GM21619 (cell line): ENCODE data around the gene TRMT11.
"Not testable (repeated sequence)": the region's sequence is repeated elsewhere in the genome, so short reads cannot be mapped to it uniquely, and the experiment has no call there.

ENCODE experiments used
- ATAC-seq: cut with Tn5 transposase; IDR thresholded peaks from one replicate; pipeline ENCODE4 v1.9.1; 2021; ENCODE audit not compliant: unreplicated experiment

Gene TRMT11

DNA sequence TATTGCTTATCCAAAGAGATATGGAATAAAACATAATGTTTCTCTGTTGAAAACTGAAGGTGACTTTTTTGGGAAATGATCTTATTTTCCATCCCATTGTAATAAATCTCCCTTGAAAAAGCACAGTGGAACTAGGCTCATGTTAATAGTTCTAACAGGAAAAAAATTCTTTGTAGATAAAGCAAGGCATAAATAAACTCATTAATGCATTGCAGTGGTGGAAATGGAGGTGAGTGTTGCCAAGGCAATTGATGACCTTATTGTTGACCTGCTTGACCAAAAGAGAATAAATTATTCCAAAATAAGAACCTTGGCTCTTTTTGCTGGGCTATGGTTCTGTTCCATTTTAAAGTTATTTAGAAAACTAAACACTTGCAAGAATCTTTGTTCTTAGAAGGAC is 55.2 kb downstream of the TRMT11 start:
- no peak for ATAC-seq

DNA sequence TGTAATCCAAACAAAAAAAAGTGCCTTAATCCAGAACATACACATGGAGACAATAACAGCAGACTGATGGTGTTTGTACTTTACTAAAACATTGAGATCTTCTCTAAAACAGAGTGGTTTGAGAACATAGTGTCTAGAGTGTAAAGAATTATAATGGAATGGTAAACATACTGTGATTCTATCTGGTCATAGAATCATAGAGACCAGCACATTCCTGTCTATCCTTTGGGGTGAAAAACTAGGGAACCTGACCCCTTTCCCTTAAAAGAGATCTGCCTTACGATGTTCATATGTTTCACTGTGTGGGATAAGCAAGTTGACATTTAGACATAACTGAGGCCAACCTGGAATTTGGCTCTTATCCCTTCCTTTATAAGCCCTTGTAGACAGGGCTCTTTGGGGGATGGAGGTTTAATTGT is 55.7 kb downstream of the TRMT11 start:
- no peak for ATAC-seq

DNA sequence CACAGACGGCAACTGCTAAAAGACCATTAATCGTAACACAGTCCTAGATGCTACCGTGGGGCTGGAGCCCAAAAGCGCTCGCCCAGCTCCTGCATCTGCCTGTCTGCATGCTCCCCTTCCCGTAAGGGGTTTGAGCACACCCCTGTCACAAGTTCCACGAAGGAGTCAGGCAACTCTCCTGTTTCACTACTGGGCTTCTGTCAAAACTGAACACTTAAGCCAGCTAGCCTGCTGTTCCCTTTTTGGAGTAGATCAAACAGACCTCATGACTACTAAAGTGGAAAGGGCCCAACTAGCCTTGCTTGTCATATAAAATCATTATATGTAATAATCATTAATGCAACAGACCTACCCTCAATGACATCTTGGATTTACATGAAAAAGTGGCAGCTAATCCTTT is 61.3 kb downstream of the TRMT11 start:
- ATAC-seq: no peak

DNA sequence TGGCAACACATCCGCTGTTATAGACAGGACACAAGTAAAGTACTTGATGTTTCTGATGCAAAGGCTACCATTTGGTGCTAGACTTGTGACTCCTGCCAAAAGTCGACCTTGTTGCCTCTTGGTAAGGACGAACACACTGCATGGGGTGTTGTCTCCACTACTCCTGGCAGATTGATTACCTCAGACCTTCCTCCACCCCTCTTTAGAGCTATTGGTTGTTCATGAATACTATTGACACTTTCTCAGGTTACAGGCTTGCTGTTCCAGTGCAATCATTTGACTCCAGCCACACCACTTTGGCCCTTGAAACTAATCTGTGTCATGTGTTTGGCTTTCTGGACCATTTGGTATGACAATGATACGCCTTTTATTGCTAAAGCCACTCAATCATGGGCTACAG is 62.3 kb downstream of the TRMT11 start:
- no peak for ATAC-seq

- no peak for ATAC-seq
Observed at GRCh38 chr6:126050795-126051194, 64.5 kb downstream of the TRMT11 start.

DNA sequence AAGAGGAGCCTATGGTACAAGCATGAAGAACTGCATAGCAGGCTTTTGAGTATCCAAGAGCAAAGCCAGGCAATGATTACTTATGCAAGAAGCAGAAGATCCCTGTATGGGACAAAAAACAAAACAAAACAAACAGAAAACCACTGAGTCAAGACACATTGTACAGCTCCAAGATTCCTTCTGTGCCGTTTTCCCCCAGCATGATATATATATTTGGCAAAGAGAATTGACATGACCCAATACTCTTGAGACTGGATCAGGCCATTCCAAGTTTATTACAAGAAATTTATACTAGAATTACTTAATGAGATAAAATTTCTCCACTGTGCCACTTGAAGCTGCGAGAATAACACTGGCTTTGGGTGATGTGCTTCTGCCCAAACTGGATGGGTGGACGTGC is 65.5 kb downstream of the TRMT11 start:
- no peak for ATAC-seq

DNA sequence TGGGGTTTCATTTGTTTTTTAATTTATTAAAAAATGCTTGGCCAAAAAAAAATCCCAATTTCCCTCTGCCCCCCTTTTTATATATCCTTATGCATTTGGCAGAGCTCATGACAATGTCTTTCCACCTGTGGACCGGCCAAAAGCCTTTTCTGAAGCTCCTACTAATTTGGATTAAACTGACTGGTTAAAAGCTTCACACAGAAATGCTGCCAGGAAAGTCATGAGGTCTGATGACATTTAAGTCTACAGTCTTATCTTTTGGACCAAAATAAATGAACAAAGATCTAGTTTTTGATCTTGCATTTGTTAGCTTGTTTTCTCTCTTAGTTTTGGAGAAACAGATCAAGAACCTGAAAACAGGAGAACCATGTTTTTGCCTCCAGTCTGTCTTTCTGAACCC is 66.1 kb downstream of the TRMT11 start:
- ATAC-seq: no peak

DNA sequence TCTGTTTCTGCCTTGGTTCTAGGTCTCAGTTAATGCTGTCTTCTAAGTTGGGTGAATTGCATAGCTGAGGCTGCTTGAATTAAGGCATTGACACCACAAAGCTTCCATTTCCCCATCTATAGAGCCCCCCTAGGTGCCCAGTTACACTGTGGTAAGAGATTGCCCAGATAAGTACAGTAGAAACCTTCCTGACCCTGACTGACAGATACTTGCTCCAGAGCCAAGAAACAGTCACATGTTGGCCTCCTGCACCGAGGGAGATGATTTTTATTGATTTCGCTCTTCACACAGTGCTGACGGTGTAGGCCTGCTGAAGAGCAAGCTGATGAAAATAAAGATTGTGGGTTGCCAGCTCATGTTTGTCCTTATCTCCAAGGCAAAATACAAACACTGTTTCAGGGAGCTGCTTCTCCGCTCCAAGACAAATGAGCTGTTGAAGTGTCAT is 67.9 kb downstream of the TRMT11 start:
- no peak for ATAC-seq

DNA sequence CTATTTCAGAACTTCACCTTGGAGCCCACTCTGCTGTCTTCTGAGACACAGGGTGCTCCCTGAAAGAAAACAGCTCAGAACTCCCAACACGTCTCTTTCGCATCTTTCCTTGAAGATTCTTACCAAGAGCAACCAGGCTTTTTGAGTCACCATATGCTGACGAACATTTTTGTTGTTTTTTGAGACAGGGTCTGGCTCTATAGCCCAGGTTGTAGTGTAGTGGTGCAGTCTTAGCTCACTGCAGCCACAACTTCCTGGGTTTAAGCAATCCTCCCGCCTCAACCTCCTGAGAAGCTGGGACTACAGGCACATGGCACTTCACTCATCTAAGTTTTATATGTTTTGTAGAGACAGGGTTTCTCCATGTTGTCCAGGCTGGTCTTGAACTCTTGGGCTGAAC is 68.5 kb downstream of the TRMT11 start:
- ATAC-seq: no peak

DNA sequence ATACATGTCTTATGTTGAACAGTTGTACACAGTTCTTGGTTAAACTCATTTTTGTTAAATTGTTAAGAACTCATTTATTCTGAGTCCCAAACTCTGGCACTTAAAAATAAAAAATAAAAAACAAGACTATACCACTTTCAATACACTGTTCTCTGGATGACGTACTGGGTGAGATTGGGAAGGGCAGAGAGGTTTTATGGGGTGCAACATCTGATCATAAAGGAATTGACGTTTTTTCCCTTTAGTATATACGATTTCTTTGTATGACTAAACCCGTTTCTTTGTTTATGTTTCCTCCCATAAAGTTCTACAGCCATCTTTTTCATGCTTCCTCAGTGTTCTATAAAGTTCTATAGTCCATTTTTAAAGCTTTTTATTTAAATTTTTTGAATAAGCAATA is 69.1 kb downstream of the TRMT11 start:
- no peak for ATAC-seq

DNA sequence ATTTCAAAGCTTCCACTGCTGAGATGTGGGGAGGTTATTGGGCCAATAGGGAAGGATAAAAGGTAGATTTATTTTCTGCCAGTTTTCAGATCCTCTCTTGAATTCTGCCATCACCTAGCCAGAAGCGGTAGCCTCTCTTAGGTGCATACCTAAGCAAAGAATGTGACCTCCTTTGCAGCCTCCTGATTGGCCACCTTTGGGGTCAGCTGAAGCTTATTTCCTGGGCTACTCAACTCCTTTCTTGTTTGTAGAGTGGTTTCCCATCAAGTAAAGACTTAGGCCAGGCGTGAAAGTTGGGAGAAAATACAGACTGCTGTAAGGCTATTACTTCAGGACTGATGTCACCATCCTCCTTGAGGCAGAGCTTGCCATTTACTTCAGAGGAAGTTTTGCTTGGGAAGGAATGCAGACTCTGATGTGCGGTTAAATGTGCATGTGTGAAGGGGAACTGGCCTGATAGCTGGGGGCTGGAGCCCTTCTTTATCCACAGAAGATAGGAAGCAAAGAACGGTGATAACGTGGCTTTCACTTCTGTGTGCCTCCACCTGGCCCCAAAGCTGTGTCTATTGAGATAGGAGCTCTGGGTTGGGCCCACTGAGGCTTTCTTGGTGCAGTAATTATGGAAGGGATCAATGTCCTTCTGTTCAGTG is 70.1 kb downstream of the TRMT11 start:
- no peak for ATAC-seq

DNA sequence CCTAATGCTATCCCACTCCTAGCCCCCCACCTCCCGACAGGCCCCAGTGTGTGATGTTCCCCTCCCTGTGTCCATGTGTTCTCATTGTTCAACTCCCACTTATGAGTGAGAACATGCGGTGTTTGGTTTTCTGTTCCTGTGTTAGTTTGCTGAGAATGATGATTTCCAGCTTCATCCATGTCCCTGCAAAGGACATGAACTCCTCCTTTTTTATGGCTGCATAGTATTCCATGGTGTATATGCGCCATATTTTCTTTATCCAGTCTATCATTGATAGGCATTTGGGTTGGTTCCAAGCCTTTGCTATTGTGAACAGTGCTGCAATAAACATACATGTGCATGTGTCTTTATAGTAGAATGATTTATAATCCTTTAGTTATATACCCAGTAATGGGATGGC is 71.7 kb downstream of the TRMT11 start:
- not testable (repeated sequence) for ATAC-seq

DNA sequence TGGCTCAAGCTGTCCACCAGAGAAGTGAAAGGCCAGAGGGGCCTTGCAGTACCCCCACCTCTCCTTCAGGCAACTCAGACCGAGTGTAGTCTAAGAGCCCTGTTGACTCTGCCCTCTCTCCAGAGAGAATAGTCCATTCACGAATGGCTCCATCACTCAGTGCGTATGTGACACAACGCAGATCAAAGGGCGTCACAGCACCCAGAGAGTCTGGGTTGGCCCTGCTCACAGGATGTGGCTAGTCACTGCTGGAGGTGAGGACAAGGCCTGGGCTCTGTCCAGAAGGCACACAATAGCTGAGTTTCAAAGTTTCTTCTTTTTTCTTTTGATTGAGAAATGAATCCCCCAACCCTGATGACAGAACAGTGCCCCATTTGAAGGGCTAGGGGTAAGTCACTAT is 74.1 kb downstream of the TRMT11 start:
- ATAC-seq: no peak

GRCh38 chr6:126063512-126064146 is 77.3 kb downstream of the TRMT11 start:
- ATAC-seq: peak; percentile 92

GRCh38 chr6:126064257-126064747 is 78.0 kb downstream of the TRMT11 start:
- no peak for ATAC-seq

GRCh38 chr6:126064748-126065401 is 78.5 kb downstream of the TRMT11 start:
- ATAC-seq: no peak

DNA sequence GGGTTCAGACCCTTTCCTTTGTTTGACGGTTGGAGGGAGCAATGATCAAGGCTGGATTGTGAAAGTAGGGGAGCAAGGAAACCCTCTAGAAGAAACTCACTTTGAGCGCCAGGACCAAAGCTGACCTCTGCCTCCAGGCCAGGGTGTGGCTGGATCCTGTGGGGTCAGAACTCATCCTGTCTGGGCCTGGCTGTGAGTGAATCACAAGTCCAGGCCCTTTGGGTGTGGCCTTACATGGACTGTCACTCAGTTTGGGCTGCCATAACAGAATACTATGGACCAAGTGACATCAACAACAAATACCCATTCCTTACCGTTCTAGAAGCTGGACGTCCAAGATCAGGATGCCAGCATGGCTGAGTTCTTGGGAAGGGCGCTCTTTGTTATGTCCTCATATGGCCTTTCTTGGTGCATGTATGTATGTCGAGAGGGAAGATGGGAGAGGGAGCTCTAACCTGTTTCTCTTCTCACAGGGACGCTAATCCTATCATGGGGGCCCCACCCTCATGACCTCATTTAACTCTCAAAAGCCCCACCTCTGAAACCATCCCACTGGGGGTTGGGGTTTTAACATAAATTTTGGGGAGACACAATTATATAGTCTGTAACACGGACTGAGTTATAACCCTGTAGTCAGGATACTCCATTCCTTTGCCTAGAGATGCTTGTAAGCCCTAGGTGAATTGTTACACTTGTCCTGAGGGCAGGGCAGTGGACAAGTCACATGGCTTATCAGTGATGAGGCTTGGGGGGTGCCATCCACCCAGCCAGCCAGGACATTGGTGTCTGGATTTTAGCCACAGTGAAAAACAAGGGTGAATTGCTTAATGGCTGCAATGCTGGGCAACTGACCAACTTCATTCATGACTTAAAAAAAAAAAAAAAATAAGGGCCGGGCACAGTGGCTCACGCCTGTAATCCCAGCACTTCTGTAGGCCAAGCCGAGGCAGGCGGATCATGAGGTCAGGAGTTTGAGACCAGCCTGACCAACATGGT is 80.0 kb downstream of the TRMT11 start:
- no peak for ATAC-seq

DNA sequence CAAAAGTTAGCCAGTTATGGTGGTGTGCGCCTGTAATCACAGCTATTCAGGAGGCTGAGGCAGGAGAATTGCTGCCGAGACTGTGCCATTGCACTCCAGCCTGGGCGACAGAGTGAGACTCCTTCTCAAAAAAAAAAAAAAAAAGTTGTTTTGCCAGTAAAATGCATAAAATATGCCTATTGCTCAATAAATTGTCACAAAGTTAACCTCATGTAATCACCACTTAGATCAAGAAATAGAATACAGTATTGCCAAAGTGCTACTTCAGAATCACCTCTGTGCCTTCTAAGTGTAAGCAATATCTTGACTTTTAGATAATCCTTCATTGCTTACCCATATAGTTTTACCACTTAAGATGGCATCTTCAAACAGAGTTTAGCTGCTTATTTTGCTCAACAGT is 80.7 kb downstream of the TRMT11 start:
- ATAC-seq: no peak

DNA sequence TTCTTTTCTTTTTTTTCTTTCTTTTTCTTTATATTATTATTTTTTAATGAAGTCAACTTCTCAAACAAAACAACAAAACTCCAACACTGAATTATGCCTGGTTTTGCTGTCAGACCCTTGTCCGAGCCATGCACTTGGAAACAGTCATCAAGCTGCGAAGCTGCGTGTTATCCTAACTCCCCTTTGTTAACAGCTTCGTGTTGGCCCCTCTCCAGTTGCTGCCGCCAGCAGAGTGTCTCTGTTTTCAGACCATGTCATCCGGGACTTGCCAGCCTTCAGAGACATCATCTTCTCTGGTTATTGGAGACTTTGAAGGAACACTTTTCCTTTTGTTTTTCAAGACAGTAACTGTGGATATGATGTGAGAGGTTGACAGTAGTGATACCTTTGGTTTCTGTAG is 83.1 kb downstream of the TRMT11 start:
- ATAC-seq: no peak

GRCh38 chr6:126071000-126071647 is 84.8 kb downstream of the TRMT11 start:
- ATAC-seq: no peak

GRCh38 chr6:126072172-126072571 is 85.8 kb downstream of the TRMT11 start:
- no peak for ATAC-seq
